ENCODE data around the gene GRIA3. TPM values are rescaled to one million over a fixed set of nuclear protein-coding genes. Genes with fewer than 3 reads are reported as not detected.
"Not testable (repeated sequence)": the region's sequence is repeated elsewhere in the genome, so short reads cannot be mapped to it uniquely, and the experiment has no call there.

The GRIA3 gene
- total RNA-seq, 1 experiment from 2014 or later, result not detected

DNA sequence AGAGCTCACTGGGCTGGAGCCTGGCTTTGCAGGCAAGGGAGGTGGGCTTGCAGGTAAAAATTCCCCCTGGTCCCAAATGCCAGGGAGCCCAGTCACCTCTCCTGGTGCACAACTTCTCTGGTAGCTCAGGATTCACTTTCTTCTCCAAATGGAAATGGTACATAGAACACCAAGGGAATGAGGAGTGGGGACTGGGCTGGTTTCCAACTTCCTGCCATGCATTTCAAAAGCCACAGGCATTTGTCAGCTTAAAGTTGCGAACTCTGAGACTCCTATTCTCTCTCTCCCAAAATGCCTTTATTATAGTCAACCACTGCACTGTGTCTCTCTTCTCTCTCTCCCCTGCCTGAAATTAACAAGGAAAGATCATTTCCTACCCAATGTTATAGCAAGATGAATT is 177.3 kb downstream of the GRIA3 start:
- ChIA-PET CTCF (interaction anchor here (0.7 to 1.7 kb wide), 2 partner anchors 10 to 140 kb away, joined by 4 to 5 read pairs; no protein-coding TSS in a partner anchor), POLR2A (interaction anchor here (1.2 kb wide), 1 partner anchor 10 kb away, joined by 3 read pairs; no protein-coding TSS in a partner anchor)
- DNase-seq (ENCODE audit: unreplicated experiment), result peak; percentile 11
- Mint-ChIP-seq H3K36me3 (ENCODE audit: insufficient read depth, unreplicated experiment) (no peaks in the 10 kb centered on the region), H3K9me3 (ENCODE audit: unreplicated experiment) (peaks cover 20% of the 10 kb centered on the region), H3K27ac (ENCODE audit: low read depth, unreplicated experiment) (no peak overlapping the region), H3K4me1 (ENCODE audit: insufficient read depth, unreplicated experiment) (peaks cover 7% of the 10 kb centered on the region), H3K27me3 (ENCODE audit: insufficient read depth, unreplicated experiment) (no peaks in the 10 kb centered on the region), H3K4me3 (ENCODE audit: unreplicated experiment) (no peak overlapping the region)
- BruUV-seq (replicated peaks), result no TSS peak
- intact Hi-C loops (cut with micrococcal nuclease), result no loop called here
- TF ChIP-seq, protein P1, sequence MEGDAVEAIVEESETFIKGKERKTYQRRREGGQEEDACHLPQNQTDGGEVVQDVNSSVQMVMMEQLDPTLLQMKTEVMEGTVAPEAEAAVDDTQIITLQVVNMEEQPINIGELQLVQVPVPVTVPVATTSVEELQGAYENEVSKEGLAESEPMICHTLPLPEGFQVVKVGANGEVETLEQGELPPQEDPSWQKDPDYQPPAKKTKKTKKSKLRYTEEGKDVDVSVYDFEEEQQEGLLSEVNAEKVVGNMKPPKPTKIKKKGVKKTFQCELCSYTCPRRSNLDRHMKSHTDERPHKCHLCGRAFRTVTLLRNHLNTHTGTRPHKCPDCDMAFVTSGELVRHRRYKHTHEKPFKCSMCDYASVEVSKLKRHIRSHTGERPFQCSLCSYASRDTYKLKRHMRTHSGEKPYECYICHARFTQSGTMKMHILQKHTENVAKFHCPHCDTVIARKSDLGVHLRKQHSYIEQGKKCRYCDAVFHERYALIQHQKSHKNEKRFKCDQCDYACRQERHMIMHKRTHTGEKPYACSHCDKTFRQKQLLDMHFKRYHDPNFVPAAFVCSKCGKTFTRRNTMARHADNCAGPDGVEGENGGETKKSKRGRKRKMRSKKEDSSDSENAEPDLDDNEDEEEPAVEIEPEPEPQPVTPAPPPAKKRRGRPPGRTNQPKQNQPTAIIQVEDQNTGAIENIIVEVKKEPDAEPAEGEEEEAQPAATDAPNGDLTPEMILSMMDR (IDR thresholded peaks at IDR 0.05; ENCODE audit: unreplicated experiment), result no peak

DNA sequence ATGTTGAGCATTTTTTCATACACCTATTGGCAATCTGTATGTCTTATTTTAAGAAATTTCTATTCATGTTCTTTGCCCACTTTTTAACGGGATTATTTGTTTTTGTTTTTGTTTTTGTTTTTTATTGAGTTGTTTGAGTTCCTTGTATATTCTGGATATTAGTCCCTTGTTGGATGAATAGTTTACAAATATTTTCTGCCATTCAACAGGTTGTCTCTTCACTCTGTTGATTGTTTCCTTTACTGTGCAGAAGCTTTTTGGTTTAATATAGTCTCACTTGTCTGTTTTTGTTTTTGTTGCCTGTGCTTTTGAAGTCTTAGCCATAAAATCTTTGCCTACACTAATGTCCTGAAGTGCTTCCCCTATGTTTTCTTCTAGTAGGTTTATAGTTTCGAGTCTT is 202.1 kb downstream of the GRIA3 start:
- CTCF ChIA-PET; H3K27me3 Mint-ChIP-seq (ENCODE audit: insufficient read depth, unreplicated experiment); H3K4me1 Mint-ChIP-seq (ENCODE audit: insufficient read depth, unreplicated experiment); POLR2A ChIA-PET; H3K4me3 Mint-ChIP-seq (ENCODE audit: unreplicated experiment); H3K36me3 Mint-ChIP-seq (ENCODE audit: insufficient read depth, unreplicated experiment); H3K27ac Mint-ChIP-seq (ENCODE audit: low read depth, unreplicated experiment); BruUV-seq (replicated peaks); DNase-seq (ENCODE audit: unreplicated experiment); intact Hi-C loops (cut with micrococcal nuclease): not testable (repeated sequence)
- H3K9me3 Mint-ChIP-seq (ENCODE audit: unreplicated experiment), result peaks cover 29% of the 10 kb centered on the region

DNA sequence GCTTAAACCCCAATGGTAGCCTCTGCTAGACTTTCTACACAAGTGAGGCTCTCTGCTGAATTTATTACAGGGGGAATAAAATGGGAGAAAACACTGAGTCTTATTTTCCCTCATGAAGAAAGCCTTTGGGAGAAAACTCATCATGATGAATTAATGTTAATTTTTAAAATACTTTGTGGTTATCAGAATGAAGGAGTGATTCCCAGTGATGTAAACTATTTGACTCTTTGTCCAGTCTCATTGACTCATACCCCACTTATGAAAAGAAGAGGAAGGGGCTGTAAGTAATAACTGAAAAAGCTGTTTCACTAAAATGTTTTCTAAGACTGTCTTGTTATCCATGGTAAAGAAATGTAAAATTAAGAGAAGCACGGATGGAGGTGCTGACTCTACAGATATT is 208.8 kb downstream of the GRIA3 start:
- H3K4me3 Mint-ChIP-seq (ENCODE audit: unreplicated experiment), result no peak overlapping the region
- no peak overlapping the region for H3K27ac Mint-ChIP-seq (ENCODE audit: low read depth, unreplicated experiment)
- BruUV-seq (replicated peaks), result no TSS peak
- no peaks in the 10 kb centered on the region for H3K27me3 Mint-ChIP-seq (ENCODE audit: insufficient read depth, unreplicated experiment)
- no peak for DNase-seq (ENCODE audit: unreplicated experiment)
- no peaks in the 10 kb centered on the region for H3K36me3 Mint-ChIP-seq (ENCODE audit: insufficient read depth, unreplicated experiment)
- no peaks in the 10 kb centered on the region for H3K4me1 Mint-ChIP-seq (ENCODE audit: insufficient read depth, unreplicated experiment)
- ChIA-PET CTCF (no interaction called here), POLR2A (interaction anchor here (0.7 kb wide), 1 partner anchor 83 kb away, joined by 3 read pairs; no protein-coding TSS in a partner anchor)
- TF ChIP-seq, protein P1 (IDR thresholded peaks at IDR 0.05; ENCODE audit: unreplicated experiment), result no peak
- peaks cover 30% of the 10 kb centered on the region for H3K9me3 Mint-ChIP-seq (ENCODE audit: unreplicated experiment)
- intact Hi-C loops (cut with micrococcal nuclease), result no loop called here

DNA sequence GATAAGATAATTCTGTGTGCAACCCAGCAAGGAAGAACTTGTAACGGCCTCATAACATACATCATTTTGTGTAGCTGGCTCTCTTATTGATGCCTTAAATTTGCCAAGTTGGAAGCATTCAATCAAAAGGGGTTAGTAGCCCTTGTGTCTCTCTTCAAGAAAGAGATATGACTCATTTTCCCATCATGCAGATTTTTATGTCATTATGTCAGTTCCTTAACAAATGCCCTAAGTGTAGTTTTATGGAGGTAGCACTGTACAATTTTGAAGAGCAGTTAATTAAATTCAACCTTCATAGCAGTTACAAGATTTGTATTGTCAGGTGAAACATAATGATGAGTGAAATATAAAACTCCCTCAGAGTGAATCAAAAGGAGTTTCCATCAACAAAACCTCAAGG is 215.6 kb downstream of the GRIA3 start:
- ChIA-PET POLR2A (no interaction called here), CTCF (interaction anchor here (0.7 kb wide), 2 partner anchors 79 to 245 kb away, joined by 3 read pairs; no protein-coding TSS in a partner anchor)
- no peak for DNase-seq (ENCODE audit: unreplicated experiment)
- intact Hi-C loops (cut with micrococcal nuclease), result no loop called here
- TF ChIP-seq, protein P1 (IDR thresholded peaks at IDR 0.05; ENCODE audit: unreplicated experiment), result no peak
- no peak overlapping the region for H3K27ac Mint-ChIP-seq (ENCODE audit: low read depth, unreplicated experiment)
- H3K36me3 Mint-ChIP-seq (ENCODE audit: insufficient read depth, unreplicated experiment), result no peaks in the 10 kb centered on the region
- BruUV-seq (replicated peaks), result no TSS peak
- no peaks in the 10 kb centered on the region for H3K4me1 Mint-ChIP-seq (ENCODE audit: insufficient read depth, unreplicated experiment)
- peaks cover 4% of the 10 kb centered on the region for H3K9me3 Mint-ChIP-seq (ENCODE audit: unreplicated experiment)
- no peak overlapping the region for H3K4me3 Mint-ChIP-seq (ENCODE audit: unreplicated experiment)
- no peaks in the 10 kb centered on the region for H3K27me3 Mint-ChIP-seq (ENCODE audit: insufficient read depth, unreplicated experiment)

DNA sequence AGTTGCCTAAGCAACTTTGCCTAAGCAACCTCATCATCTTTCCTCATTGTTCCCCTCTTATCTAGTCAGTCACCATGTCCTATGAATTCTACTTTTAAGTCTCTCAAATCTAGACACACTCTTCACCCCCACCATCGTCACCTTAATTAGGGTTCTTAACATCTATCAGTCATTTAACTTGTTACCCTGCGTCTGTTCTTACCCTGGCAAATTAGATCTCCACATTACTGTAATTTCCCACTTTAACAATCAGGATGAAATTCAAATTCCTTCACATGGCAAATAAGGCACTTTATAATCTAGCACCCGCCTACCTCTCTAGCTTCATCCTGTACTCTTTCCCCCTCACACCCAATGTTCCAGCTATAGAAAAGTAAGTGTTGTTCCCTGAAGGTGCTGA is 221.2 kb downstream of the GRIA3 start:
- intact Hi-C loops (cut with micrococcal nuclease), result no loop called here
- Mint-ChIP-seq H3K9me3 (ENCODE audit: unreplicated experiment) (peaks cover 6% of the 10 kb centered on the region), H3K36me3 (ENCODE audit: insufficient read depth, unreplicated experiment) (no peaks in the 10 kb centered on the region), H3K27ac (ENCODE audit: low read depth, unreplicated experiment) (no peak overlapping the region), H3K4me3 (ENCODE audit: unreplicated experiment) (no peak overlapping the region), H3K4me1 (ENCODE audit: insufficient read depth, unreplicated experiment) (no peaks in the 10 kb centered on the region), H3K27me3 (ENCODE audit: insufficient read depth, unreplicated experiment) (no peaks in the 10 kb centered on the region)
- DNase-seq (ENCODE audit: unreplicated experiment), result no peak
- ChIA-PET POLR2A (no interaction called here), CTCF (interaction anchor here (1.9 kb wide), 1 partner anchor 18 kb away, joined by 6 read pairs; no protein-coding TSS in a partner anchor)
- BruUV-seq (replicated peaks), result no TSS peak
- TF ChIP-seq, protein P1 (IDR thresholded peaks at IDR 0.05; ENCODE audit: unreplicated experiment), result no peak
